ENCODE results near the gene MRPL47. TPM values are rescaled to one million over a fixed set of nuclear protein-coding genes. Genes with fewer than 3 reads are reported as not detected.

The MRPL47 gene
- total and polyA plus RNA-seq, 10 of the 15 experiments (the other 5 are each of a cell fraction or from before 2014, with no cell fraction given), result 40.6 to 237 (median 73.9) TPM

- POLR2A ChIA-PET, result no interaction called here
- Histone ChIP-seq H3K9ac (ENCODE audit: control insufficient read depth, insufficient read depth, low read length) (no peak overlapping the region), H3K4me2 (ENCODE audit: control insufficient read depth, insufficient read depth) (no peak overlapping the region), H3K79me2 (ENCODE audit: control insufficient read depth, insufficient read depth, low read length) (no peaks in the 10 kb centered on the region), H3K4me3 (no peak overlapping the region), H3K36me3 (ENCODE audit: control insufficient read depth in 2 of 2, insufficient read depth in 2 of 2, low read length in 1 of 2) (peaks cover 0 to 10% of the 10 kb centered on the region in 2 experiments; a peak in 2 of 4 replicates), H3K27me3 (replicated peaks in 1 of 2; ENCODE audit: control insufficient read depth in 2 of 2, insufficient read depth in 2 of 2, low read length in 1 of 2) (no peaks in the 10 kb centered on the region), H3K4me1 (ENCODE audit: control insufficient read depth, insufficient read depth, low read length) (no peaks in the 10 kb centered on the region), H3K9me3 (replicated peaks; ENCODE audit: control insufficient read depth, insufficient read depth, low read length) (no peaks in the 10 kb centered on the region), H4K20me1 (ENCODE audit: control insufficient read depth, insufficient read depth) (no peaks in the 10 kb centered on the region), H3K27ac (ENCODE audit: control insufficient read depth, insufficient read depth) (no peak overlapping the region), H2AFZ (ENCODE audit: control insufficient read depth, low read depth, low read length) (no peak overlapping the region)
- BruUV-seq (replicated peaks), result no TSS peak
- ATAC-seq (no peak), DNase-seq (ENCODE audit: low read depth, low spot score) (no peak), FAIRE-seq (no peak)
- in situ Hi-C loops (cut with MboI), result no loop called here
- RAD21 ChIA-PET (ENCODE audit: unreplicated experiment), result no interaction called here
- 95% methylated on average over 2 of the region's 3 CpGs for WGBS (ENCODE audit: insufficient coverage, insufficient replicate concordance, low lambda C conversion rate, missing lambda C conversion rate)
- no peak for TF ChIP-seq BHLHE40 (IDR thresholded peaks at IDR 0.05; ENCODE audit: borderline replicate concordance in 1 of 2, low read depth in 2 of 2, low read length in 1 of 2)
- no peak for TF ChIP-seq NR2F1 (conservative IDR thresholded peaks at IDR 0.05)
- TF ChIP-seq HCFC1 (IDR thresholded peaks at IDR 0.05; ENCODE audit: low read length), result no peak
- no peak for TF ChIP-seq PAX5 (IDR thresholded peaks at IDR 0.05; ENCODE audit: borderline replicate concordance, low read depth, low read length)
- TF ChIP-seq SMAD5 (IDR thresholded peaks at IDR 0.05; ENCODE audit: low read depth), result no peak
- no peak for TF ChIP-seq ESRRA (IDR thresholded peaks at IDR 0.05; ENCODE audit: low read length)
- no peak for TF ChIP-seq SIX5 (IDR thresholded peaks at IDR 0.05; ENCODE audit: low read depth, low read length, severe bottlenecking)
- no peak for TF ChIP-seq POLR2AphosphoS5 (IDR thresholded peaks at IDR 0.05; ENCODE audit: low read length)
- no peak for TF ChIP-seq WRNIP1 (IDR thresholded peaks at IDR 0.05; ENCODE audit: borderline replicate concordance, low read depth, low read length)
- TF ChIP-seq SMAD1 (IDR thresholded peaks at IDR 0.05; ENCODE audit: low read depth, partially characterized antibody), result no peak
- no peak for TF ChIP-seq SREBF2 (IDR thresholded peaks at IDR 0.05; ENCODE audit: low read length)
- TF ChIP-seq RUNX3 (IDR thresholded peaks at IDR 0.05; ENCODE audit: low read length), result no peak
- TF ChIP-seq ZNF207 (IDR thresholded peaks at IDR 0.05; ENCODE audit: borderline replicate concordance), result no peak
- no peak for TF ChIP-seq ATF3 (IDR thresholded peaks at IDR 0.05; ENCODE audit: borderline replicate concordance, extremely low read depth, low read depth, low read length)
- TF ChIP-seq NFYB (IDR thresholded peaks at IDR 0.05; ENCODE audit: insufficient read depth, low read depth, low read length), result no peak
- no peak for TF ChIP-seq BMI1 (IDR thresholded peaks at IDR 0.05; ENCODE audit: borderline replicate concordance)
- no peak for TF ChIP-seq HSF1 (IDR thresholded peaks at IDR 0.05; ENCODE audit: low read depth, low read length)
- no peak for TF ChIP-seq FOS (IDR thresholded peaks at IDR 0.05; ENCODE audit: borderline replicate concordance, extremely low read depth, insufficient read length)
- no peak for TF ChIP-seq SP1 (IDR thresholded peaks at IDR 0.05; ENCODE audit: low read depth, low read length)
- no peak for TF ChIP-seq YY1 (IDR thresholded peaks at IDR 0.05; ENCODE audit: low read depth, low read length)
- intact Hi-C loops (cut with micrococcal nuclease; ENCODE audit: unreplicated experiment), result no loop called here
- SMC1A ChIA-PET (ENCODE audit: uncharacterized antibody, unreplicated experiment), result no interaction called here
- CTCF ChIA-PET, result no interaction called here
Observed at GRCh38 chr3:179624451-179624850, 20.0 kb upstream of the MRPL47 start.

All from GM12878 (cell line).